Muscle of leg (tissue), 16 donors: ENCODE results near the gene MROH7. TPM values are rescaled to one million over a fixed set of nuclear protein-coding genes. Genes with fewer than 3 reads are reported as not detected.

Source experiments
- DNase-seq: peaks from one replicate; pipeline ENCODE4 v3.0.0; 2013
- H3K27ac ChIP-seq: one replicate; pipeline ENCODE4 v1.5.1; 2013; ENCODE audit warnings: mild to moderate bottlenecking, low read length, control low read depth
- H3K27me3 ChIP-seq: one replicate; pipeline ENCODE4 v1.6.1; 2013; ENCODE audit warnings: low read length; ENCODE audit not compliant: control insufficient read depth, insufficient read depth
- H3K36me3 ChIP-seq: one replicate; pipeline ENCODE4 v1.6.1; 2013; ENCODE audit warnings: low read length; ENCODE audit not compliant: control insufficient read depth, insufficient read depth
- H3K4me1 ChIP-seq: one replicate; pipeline ENCODE4 v1.6.1; 2013; ENCODE audit warnings: low read length; ENCODE audit not compliant: control insufficient read depth, insufficient read depth
- H3K4me3 ChIP-seq: one replicate; pipeline ENCODE4 v1.5.1; 2013; ENCODE audit warnings: low read length, control low read depth
- H3K9me3 ChIP-seq: replicated peaks from 2 replicates; pipeline ENCODE4 v1.6.1; 2013; ENCODE audit warnings: low read depth, low read length; ENCODE audit not compliant: control insufficient read depth
- WGBS: methylation state at CpG from one replicate; pipeline ENCODE4 v1.1.5; 2013; ENCODE audit warnings: missing lambda C conversion rate; ENCODE audit not compliant: insufficient coverage; 5-methylcytosine and 5-hydroxymethylcytosine counted together
- long read RNA-seq, 11 donors: transcript quantifications; one replicate each; lab custom pipeline, GENCODE V29; 2026
- polyA plus RNA-seq, 8 donors: library from polyadenylated mRNA; unstranded; fragments of 120-200 nt; gene quantifications; one replicate each; pipeline versions ENCODE4 v1.2.1 to v1.2.3, GENCODE V29; 2013; ENCODE audit warnings: inconsistent platforms in 1 of 8, low replicate concordance in 1 of 8; ENCODE audit not compliant: insufficient read length in 8 of 8, insufficient read depth in 1 of 8
- total RNA-seq: library from RNA; stranded (reverse); fragments of 120-200 nt; gene quantifications from one replicate; pipeline ENCODE4 v1.2.4, GENCODE V29; 2013

The MROH7 gene
- total RNA-seq (4.3 TPM), polyA plus RNA-seq (1 to 10 TPM; 1.4 to 9.8 (median 3.3) TPM)
- long read RNA-seq, donor 1: 0 reads
- long read RNA-seq, donor 2: 0 reads
- long read RNA-seq, donor 3: 0 reads
- long read RNA-seq, donor 4: 0 reads
- long read RNA-seq, donor 5: 0 reads
- long read RNA-seq, donor 6, partial matches to known transcripts: 0 of 1 reads
- long read RNA-seq, donor 6, other reads (novel, unspliced or antisense): 0 of 1 reads
- long read RNA-seq, donor 7: 0 reads
- long read RNA-seq, donor 8: 0 reads
- long read RNA-seq, donor 9: 0 reads
- long read RNA-seq, donor 10: 0 reads
- long read RNA-seq, donor 11: 0 reads

DNA sequence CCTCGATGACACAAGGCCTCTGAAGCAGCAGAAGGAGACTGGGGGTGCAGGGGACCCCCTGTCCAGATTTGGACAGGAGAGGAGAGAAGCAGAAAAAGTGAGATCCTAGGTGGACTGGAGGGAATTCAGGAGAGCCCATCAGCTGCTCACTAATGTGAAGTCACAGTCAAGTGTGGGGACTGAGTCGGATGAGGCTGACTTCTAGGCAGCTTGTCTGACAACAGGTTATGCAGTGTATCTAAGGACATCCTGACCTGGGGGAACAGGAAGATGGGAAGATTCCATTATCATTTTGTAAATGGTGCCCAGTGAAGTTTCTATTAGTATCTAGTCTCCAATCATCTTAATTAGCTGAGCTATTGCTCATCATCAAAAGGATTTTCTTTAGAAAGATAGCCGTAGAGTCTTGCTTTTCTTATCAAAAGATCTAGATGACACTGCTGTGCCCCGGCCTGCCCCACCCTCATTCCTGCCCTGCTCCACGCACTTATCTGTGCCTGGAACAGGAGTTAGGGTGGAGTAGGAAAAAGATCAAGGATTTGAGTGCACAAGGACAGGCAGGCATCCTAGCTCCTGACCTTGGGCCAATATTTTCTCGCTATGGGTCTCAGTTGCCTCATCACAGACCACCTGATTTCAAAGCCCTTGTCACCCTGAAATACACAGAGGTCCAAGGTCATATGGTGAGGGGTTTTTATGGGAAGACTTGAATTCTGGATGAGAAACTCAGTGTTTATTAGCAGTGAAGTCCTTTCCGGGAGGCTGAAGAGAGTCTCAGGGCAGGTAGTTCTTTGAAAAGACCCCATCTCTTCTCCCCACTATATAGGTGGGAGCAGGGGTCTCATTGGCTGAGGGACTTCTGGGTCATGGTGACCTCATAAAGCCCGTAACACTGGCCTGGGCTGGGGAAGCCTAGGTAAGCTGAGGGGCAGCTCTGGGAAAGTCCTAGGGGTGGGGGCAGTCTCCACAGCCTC, at the start of gene MROH7:
MROH7 (plus strand) TSS at position 924 of the 974 bp plus-strand sequence. CDS start 11,141 bp downstream, outside the sequence.
- no peak within 1 kb of the TSS for H3K27ac ChIP-seq
- H3K4me1 ChIP-seq: peaks cover 4% of the 10 kb centered on the region
- peaks cover 13% of the 10 kb centered on the region for H3K9me3 ChIP-seq
- H3K36me3 ChIP-seq: no peaks in the 10 kb centered on the region
- DNase-seq: no peak
- H3K27me3 ChIP-seq: peaks cover 2% of the 10 kb centered on the region
- WGBS: 70% methylated on average over 3 of the region's 8 CpGs
- H3K4me3 ChIP-seq: no peak within 1 kb of the TSS

DNA sequence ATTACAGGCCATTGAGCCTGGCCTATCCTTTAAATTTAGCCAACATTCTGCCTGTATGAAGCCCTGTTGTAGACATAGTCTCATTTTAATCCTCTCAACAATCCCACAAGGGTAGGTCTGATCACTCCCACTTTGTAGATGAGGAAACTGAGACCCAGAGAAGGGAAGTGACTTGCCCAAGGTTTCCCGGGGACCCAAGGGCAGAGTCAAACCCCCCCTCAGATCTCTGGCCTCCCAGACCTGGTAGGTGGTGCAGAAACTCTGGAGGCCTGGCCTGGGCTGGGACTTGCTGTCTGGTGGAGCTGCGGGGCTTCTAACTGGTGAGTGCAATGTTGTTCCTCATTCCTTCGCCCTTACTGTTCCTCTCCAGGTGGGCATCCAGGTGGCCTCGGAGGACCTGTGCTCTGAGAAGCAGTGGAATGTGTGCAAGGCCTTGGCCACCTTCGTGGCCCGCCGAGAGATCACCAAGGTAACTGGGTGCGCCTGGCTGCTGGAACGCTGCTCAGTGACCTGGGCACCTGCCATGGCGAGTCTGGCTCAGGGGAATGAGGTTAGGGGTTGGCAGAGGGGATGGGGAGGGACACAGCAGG, 47.9 kb upstream of the MROH7 start:
- H3K27ac ChIP-seq: no peak overlapping the region

DNA sequence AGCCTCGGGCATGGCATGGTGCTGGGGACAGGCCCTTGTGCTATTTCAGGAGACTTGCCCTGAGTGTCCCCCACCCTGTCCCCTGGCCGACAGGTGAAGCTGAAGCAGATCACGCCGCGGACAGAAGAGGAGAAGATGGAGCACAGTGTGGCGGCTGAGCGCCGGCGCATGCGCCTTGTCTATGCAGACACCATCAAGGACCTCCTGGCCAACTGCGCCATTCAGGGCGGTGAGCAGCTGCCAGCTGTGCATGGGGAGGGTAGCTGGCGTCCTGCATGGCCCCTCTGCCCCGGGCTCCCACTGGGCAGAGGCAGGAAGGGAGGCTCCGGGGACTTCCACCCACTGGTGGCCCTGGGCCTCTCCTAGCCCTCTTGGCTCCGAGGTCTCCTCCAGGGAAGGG, 47.1 kb upstream of the MROH7 start:
- no peaks in the 10 kb centered on the region for H3K9me3 ChIP-seq
- H3K4me1 ChIP-seq: no peaks in the 10 kb centered on the region
- no peak overlapping the region for H3K4me3 ChIP-seq
- no peaks in the 10 kb centered on the region for H3K27me3 ChIP-seq
- WGBS: 96% methylated on average over 13 of the region's 16 CpGs
- H3K27ac ChIP-seq: no peak overlapping the region
- peaks cover 46% of the 10 kb centered on the region for H3K36me3 ChIP-seq
- no peak for DNase-seq

More for the DNA sequence above, 47.9 kb upstream of the MROH7 start:
- no peak overlapping the region for H3K4me3 ChIP-seq
- H3K4me1 ChIP-seq: no peaks in the 10 kb centered on the region
- no peaks in the 10 kb centered on the region for H3K27me3 ChIP-seq
- 90% methylated on average over 4 of the region's 10 CpGs for WGBS
- H3K36me3 ChIP-seq: peaks cover 44% of the 10 kb centered on the region
- DNase-seq: no peak
- no peaks in the 10 kb centered on the region for H3K9me3 ChIP-seq

DNA sequence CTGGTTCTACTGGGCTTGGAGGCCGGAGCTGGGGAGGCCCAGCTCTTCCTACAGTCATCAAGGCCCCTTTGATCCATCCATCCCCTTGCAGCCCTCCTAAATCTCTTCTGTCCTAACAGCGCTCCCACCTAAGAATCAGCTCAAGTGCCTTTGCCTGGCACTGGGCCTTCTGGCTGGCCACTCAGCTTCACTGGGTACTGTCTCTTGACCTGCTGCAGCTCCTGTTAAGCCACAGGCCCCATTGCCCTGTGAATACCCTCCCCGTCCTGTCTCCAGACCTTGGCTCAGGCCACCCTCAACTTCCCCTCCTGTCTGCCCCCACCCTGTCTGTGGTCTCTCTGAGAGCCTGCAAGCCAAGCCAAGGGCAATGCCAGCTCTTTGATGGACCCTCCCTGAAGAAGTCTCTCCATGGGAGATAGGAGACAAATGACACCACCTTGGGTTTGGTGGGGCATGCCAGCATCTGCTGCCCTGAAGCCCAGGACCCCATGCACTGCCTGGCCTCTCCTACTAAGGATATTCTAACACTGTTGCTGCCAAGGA, 45.6 kb upstream of the MROH7 start:
- H3K4me3 ChIP-seq: no peak overlapping the region
- peaks cover 48% of the 10 kb centered on the region for H3K36me3 ChIP-seq
- no peak for DNase-seq
- H3K27me3 ChIP-seq: no peaks in the 10 kb centered on the region
- WGBS: 90% methylated on average over 3 of the region's 3 CpGs
- H3K4me1 ChIP-seq: peaks cover under 1% of the 10 kb centered on the region
- H3K27ac ChIP-seq: no peak overlapping the region
- no peaks in the 10 kb centered on the region for H3K9me3 ChIP-seq

DNA sequence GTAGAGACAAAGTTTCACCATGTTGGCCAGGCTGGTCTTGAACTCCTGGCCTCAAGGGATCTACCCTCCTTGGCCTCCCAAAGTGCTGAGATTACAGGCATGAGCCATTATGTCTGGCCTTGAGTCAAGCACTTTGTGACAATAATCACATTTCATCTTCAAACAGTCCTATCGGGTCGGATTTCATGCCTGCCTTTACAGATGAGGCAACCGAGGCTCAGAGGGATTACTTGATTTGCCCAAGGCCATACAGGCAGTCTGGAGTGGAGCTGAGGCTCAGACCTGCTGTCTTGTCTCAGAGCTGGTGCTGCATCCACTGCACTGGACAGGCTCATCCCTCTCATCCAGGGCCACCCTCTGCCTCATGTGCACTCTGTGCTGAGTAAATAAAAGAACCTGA, 44.8 kb upstream of the MROH7 start:
- Histone ChIP-seq H3K27ac (no peak overlapping the region), H3K4me3 (no peak overlapping the region), H3K9me3 (no peaks in the 10 kb centered on the region), H3K4me1 (peaks cover 7% of the 10 kb centered on the region), H3K36me3 (peaks cover 51% of the 10 kb centered on the region), H3K27me3 (no peaks in the 10 kb centered on the region)
- 83% methylated on average over 3 of the region's 3 CpGs for WGBS
- no peak for DNase-seq

DNA sequence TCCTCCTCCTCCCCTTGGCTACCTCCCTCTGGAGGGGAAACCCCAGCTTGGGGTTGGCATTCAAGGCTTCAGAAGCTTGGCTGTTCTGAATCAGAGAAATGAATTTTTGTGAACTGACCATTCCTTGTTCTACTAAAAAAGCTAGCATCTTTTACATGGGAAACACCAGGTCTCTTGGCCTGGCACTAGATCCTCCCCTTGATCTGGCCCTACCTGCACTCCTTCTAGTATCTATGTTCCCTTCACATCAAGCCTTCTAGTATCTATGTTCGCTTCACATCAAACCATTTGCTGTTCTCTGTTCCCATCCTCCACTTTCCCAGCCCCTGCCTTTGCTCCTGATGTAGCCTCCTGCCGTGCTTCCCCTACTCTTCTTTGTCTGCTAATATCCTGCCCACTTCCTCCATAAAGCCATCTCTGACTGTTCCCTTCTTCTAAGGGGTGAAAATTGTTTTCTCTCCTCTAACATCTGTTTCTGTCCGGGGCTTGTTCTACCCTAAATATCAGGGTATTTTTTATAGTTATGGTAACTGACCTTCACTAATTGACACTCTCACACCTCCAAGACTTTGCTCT, 44.0 kb upstream of the MROH7 start:
- DNase-seq: no peak
- Histone ChIP-seq H3K9me3 (no peaks in the 10 kb centered on the region), H3K4me1 (peaks cover 7% of the 10 kb centered on the region), H3K36me3 (peaks cover 46% of the 10 kb centered on the region), H3K27ac (no peak overlapping the region), H3K27me3 (no peaks in the 10 kb centered on the region), H3K4me3 (no peak overlapping the region)
- 54% methylated on average over 2 of the region's 3 CpGs for WGBS

DNA sequence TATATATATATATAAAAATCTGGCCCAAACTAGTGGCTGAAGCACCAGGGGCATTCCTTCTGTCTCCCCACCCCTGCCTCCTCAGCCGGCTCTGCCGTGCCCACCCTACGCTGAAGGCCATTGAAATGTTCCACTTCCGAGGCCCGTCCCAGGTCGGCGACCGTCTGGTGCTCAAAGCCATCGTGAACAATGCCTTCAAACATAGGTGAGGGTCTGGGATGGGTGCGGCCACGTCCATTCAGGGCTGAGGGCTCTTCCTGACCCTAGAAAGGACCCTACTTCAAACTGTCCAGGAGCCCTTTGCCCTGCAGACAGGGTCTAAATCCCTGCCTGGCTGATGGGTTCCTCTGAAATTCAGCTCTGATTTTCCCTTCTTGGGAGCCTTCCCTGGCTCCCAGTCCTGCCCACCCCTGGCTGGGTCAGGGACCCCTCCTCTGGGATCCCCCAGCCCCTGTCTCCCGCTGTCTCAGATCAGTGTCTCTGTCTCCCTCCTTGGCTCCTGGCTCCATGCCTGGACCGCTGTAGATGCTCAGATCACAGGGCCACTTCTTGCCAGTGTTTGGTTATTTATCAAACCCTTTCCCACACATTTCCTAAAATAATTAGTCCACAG, 42.3 kb upstream of the MROH7 start:
- 89% methylated on average over 7 of the region's 13 CpGs for WGBS
- peaks cover 44% of the 10 kb centered on the region for H3K36me3 ChIP-seq
- no peak for DNase-seq
- H3K27me3 ChIP-seq: no peaks in the 10 kb centered on the region
- H3K4me3 ChIP-seq: no peak overlapping the region
- H3K9me3 ChIP-seq: no peaks in the 10 kb centered on the region
- no peak overlapping the region for H3K27ac ChIP-seq
- peaks cover 7% of the 10 kb centered on the region for H3K4me1 ChIP-seq

DNA sequence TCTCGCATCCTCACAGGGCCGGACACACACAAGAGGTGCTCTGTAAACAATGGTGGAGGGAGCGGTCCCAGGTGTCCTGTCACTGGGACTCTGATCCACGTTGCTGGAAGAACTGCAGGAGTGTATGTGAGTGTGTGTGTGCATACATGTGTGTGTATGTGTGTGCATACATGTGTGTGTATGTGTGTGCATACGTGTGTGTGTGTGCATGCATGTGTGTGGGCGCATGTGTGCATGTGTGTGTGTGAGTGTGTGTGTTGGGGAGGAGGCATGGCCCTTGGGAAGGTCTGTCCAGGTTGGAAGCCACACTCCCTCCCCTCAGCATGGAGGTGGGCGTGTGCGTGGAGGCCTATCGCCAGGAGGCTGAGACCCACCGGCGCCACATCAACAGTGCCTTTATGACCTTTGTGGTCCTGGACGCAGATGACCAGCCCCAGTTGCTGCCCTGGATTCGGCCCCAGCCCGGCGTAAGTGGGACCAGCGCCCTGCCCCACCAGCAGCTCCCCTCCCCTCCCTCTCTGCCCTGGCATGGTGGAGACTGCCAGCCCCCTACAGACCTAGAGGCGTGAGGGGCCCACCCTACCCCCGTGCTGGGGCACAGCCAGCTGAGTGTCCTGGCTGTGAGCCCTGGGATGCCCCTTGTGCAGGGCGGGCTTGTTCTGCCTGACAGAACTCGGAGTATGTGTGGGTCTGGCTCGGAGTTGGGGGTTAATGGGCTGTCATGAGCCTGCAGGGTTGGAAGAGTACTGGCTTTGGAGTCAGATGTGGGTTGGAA, 40.5 kb upstream of the MROH7 start:
- DNase-seq: no peak
- Histone ChIP-seq H3K27me3 (no peaks in the 10 kb centered on the region), H3K27ac (no peak overlapping the region), H3K9me3 (no peaks in the 10 kb centered on the region), H3K36me3 (peaks cover 32% of the 10 kb centered on the region), H3K4me1 (peaks cover 7% of the 10 kb centered on the region), H3K4me3 (no peak overlapping the region)
- 67% methylated on average over 10 of the region's 21 CpGs for WGBS

DNA sequence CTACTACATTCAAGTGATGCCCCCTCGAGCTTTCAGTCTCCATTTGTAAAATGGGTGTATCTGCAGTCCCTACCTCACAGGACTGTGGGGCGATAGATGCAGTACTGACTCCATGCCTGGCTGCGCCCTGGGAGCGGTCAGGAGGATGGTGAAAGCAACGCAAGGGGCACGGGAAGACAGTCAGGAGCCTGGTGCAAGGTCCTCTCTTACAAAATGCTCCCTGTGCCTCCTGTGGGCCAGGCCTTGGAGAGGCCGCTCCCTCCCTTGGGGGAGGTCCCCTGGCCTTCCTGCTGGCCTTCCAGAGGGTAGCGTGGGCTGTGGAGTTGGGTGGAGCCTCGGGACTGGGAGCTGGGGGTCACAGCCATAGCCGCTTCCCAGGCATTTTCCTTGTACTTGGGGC, 39.9 kb upstream of the MROH7 start:
- Histone ChIP-seq H3K4me3 (no peak overlapping the region), H3K27ac (no peak overlapping the region), H3K27me3 (no peaks in the 10 kb centered on the region), H3K36me3 (peaks cover 32% of the 10 kb centered on the region), H3K9me3 (no peaks in the 10 kb centered on the region), H3K4me1 (peaks cover 7% of the 10 kb centered on the region)
- no peak for DNase-seq
- WGBS: 91% methylated on average over 7 of the region's 10 CpGs
